DND-41 (cell line): ENCODE measurements around the gene DTX2.
"Not testable (repeated sequence)": the region's sequence is repeated elsewhere in the genome, so short reads cannot be mapped to it uniquely, and the experiment has no call there.

Experiments
- EZH2 ChIP-seq: IDR thresholded peaks from 3 replicates; pipeline ENCODE4 v1.6.1; 2012; ENCODE audit warnings: borderline replicate concordance, low read depth, mild to moderate bottlenecking, moderate library complexity, low read length, inconsistent platforms; ENCODE audit not compliant: severe bottlenecking
- TF ChIP-seq, protein P1 (sequence below): IDR thresholded peaks from 2 replicates; pipeline ENCODE4 v1.5.1; 2012; ENCODE audit warnings: borderline replicate concordance, low read length, moderate library complexity, mild to moderate bottlenecking; ENCODE audit not compliant: poor library complexity, severe bottlenecking; ENCODE audit errors: extremely low read depth

DNA sequence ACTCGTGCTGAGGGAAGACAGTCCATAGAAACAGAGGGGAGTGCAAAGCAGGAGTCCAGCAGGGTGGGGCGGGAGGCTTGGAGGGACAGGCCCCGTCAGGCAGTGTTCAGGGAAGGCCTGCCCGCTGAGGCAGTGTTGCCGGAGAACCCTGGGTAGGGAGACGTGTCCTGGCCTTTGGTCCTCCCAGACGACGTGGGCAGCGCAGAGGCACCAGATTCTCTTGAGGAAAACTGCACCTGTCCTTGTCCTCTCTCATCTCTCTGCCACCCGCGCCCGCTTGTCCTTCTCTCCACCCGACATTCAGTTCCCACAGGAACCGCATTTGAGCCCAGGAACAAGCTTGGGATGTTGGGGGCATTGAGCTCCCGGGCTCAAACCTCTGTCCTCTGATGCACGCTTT, 34.2 kb downstream of the DTX2 start:
- TF ChIP-seq, protein P1, sequence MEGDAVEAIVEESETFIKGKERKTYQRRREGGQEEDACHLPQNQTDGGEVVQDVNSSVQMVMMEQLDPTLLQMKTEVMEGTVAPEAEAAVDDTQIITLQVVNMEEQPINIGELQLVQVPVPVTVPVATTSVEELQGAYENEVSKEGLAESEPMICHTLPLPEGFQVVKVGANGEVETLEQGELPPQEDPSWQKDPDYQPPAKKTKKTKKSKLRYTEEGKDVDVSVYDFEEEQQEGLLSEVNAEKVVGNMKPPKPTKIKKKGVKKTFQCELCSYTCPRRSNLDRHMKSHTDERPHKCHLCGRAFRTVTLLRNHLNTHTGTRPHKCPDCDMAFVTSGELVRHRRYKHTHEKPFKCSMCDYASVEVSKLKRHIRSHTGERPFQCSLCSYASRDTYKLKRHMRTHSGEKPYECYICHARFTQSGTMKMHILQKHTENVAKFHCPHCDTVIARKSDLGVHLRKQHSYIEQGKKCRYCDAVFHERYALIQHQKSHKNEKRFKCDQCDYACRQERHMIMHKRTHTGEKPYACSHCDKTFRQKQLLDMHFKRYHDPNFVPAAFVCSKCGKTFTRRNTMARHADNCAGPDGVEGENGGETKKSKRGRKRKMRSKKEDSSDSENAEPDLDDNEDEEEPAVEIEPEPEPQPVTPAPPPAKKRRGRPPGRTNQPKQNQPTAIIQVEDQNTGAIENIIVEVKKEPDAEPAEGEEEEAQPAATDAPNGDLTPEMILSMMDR = not testable (repeated sequence)
- not testable (repeated sequence) for TF ChIP-seq EZH2
